NCI-H446 (cell line): Measurements from ENCODE around the gene PRX.
"Not testable (repeated sequence)": the region's sequence is repeated elsewhere in the genome, so short reads cannot be mapped to it uniquely, and the experiment has no call there.

ENCODE experiments used
- DNase-seq, 2 experiments: peaks; one replicate each; lab custom pipeline; 2025; lab: John Stamatoyannopoulos, UW

Gene PRX

DNA sequence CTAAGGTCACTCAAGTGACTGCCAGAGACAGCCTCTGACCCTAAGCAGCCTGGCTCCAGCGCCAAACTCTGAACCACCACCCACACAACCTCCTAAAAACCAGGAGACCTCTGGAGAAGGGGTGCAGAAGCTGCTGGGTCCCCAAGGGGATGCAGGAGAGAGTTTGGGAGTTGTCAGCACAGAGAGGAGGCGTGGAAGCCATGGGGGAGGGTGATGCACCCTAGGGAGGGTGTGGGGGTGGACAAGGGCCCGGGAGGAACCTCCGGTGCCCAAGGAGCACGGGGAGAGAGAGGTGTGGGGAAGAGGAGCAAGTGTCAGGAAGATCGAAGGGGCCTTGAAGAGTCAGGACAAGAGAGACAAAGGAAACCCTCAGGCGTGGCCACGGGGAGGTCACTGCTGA lies 21.1 kb downstream of the PRX start:
- DNase-seq, result no peak

DNA sequence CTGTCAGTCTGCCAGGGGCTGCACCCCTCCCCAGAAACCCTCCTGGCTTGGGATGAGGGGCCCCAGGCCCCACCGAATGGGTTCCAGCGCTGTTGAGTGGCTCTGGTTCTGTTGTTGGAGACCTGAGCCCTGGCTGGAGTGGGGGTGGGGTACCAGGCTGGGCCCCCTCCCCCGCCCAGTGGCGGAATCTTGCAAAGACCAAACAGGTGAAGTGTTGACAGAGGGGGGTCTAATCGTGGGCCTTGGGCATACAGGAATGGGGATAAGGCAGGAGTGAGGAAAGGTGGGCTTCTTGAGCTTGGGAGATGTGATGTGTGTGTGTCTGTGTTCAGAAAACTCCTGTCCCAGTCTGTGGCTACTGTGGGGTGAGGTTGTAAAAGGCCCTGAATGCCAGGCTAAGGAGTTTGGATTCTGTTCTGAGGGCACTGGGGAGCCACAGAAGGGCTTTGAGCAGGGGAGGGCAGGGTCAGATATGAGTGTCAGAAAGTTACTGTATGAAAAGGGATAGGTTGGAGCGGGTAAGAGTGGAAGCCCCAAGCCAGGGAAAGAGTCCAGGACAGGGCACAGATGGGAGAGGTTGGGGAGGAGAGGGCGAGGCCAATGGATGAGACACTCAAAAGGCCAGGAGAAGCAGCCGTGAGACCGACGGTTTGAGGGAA lies 23.0 kb downstream of the PRX start, which contains the start of gene HIPK4:
Gene HIPK4, minus strand, starts transcription at position 98 of the 659 bp plus-strand sequence. CDS start 279 bp downstream, outside the sequence.
- no peak for DNase-seq

DNA sequence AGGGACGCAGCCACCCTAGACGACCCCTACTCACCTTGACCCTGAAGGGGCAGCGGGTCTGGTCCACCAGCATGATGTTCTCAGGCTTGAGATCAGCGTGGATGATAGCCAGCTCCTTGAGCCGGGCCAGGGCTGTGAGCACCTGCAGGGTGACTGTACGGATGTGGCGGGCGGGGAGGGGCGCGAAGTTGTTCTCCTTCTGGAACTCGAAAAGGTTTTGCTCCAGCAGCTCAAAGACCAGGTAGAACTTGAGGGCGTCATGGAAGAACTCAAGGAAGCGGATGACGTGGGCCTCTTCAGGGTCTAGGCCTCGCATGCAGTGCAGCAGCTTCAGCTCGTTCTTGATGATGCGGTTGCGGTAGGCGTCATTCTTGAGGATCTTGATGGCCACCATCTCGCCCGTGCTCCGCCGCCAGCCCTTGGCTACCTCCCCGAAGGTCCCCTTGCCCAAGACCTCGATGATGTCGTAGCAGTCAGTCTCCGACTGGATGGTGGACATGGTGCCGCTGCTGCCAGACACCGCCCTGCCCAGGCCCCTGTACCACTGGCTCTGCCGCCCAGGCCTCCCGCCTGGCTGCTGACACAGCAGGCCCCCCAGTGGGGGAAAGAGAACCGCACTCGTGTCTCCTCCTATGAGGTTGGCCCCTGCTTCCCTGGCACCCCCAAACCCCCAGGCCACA lies 23.6 kb downstream of the PRX start:
- no peak for DNase-seq

DNA sequence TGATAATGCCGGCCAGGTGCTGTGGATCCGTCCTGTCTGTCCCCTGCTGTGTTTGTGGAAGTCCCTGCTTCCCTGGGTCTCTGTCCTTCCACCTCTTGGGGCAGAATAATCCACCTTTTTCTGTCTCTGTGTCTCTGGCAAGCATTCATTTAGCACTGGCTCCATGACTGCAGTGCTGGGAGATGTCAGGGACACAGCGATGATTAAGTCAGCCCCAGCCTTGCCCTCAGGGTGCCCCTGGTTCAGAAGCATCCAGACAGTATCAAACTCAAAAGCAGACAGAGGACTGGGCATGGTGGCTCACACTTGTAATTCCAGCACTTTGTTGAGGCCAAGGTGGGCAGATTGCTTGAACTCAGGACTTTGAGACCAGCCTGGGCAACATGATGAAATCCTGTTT lies 24.7 kb downstream of the PRX start:
- no peak for DNase-seq

DNA sequence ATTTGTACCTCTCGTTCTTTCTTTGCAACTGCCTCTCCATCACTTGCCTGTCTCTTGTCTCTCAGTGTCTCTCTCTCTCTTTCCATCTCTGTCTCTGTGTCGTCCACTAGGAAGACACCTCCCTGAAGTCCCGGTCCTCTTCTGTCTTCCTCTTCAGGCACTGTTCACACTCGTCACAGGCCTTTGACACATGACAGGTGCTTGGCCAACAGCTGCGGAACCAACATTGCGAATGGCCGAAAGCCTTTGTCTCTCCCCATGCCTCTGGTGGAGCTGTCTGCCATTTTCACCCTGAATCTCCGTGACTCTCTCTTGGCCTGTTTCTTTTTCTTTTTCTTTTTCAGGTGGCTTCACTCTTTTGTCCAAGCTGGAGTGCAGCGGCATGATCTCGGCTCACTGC lies 26.0 kb downstream of the PRX start:
- no peak for DNase-seq

DNA sequence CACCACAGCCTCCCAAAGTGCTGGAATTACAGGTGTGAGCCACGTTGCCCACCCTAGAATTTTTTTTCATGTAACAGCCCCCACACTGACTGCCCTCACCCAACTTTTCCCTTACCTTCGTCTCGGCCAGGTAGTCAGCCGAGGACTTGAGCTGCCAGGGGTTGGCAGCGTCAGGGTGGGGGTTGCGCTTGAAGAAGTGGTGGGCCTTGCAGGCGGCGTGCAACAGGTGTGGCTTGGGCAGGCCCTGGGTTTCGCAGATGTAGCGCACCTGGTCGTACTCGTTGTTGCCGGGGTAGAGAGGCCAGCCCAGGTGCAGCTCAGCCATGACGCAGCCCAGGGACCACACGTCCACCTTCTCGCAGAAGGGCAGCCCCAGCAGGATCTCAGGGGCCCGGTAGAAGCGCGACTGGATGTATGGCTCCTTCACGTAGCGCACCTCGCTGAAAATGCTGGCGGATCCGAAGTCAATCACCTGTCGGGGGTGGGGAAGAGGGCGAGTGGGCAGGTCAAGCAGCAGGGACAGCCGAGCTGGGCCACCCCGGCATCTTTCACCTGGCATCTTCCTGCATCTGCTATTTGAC lies 29.4 kb downstream of the PRX start:
- DNase-seq, result no peak

DNA sequence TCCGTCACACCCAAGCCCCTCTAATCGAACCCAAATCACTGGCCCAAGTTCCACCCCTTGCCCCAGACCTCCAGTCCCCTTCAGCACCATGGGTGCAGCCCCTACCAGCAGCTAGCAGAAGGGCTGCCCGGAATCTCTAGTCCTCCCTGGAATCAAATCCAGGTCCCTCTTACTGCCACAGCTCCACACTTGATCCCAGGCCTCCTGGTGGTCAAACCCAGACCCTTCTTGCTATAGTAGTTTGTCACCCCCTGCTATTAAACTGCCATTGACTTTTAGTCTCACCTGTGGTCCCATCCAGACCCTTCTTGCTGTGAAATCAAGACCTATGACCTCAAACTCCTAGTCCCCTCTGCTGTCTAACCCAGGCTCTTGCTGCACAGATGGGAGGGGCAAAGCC lies 31.9 kb downstream of the PRX start:
- DNase-seq, result no peak

DNA sequence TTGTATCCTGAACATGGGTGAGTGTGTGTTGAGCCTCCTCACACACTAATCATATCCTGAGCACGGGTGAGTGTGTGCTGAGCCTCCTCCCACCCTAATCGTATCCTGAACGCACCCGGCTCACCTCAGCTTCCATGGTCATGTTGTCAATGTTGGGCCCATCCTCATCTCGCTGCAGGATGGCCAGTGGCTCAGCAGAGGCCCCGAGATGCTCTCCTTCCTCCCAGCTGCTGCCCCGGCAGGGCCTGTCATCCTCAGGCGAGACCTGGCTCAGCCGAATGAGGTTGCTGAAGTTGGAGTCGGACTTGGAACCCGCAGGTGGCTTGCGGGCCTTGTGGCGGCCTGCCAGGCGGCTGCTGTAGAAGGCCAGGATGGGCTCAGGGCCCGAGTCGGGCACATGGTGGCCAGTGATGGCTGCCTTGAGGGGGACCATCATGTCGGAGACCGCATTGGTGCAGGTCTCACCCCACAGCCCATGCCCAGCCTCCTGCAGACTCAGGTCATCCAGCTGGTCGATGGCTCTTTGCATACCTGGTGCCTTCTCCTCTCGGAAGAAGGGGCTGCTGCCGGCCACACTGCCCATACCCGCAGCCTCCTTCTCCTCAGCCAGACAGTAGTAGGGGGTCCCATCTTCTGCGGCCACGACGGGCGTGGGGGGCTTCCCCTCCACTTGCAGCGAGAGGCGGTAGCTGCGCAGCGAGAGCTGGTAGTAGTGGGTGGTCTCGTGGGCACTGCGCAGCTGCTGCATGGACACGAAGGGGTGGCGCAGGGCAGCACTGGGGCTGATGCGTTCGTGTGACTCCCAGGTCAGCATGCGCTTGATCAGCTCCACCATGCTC lies 32.8 kb downstream of the PRX start:
- no peak for DNase-seq

DNA sequence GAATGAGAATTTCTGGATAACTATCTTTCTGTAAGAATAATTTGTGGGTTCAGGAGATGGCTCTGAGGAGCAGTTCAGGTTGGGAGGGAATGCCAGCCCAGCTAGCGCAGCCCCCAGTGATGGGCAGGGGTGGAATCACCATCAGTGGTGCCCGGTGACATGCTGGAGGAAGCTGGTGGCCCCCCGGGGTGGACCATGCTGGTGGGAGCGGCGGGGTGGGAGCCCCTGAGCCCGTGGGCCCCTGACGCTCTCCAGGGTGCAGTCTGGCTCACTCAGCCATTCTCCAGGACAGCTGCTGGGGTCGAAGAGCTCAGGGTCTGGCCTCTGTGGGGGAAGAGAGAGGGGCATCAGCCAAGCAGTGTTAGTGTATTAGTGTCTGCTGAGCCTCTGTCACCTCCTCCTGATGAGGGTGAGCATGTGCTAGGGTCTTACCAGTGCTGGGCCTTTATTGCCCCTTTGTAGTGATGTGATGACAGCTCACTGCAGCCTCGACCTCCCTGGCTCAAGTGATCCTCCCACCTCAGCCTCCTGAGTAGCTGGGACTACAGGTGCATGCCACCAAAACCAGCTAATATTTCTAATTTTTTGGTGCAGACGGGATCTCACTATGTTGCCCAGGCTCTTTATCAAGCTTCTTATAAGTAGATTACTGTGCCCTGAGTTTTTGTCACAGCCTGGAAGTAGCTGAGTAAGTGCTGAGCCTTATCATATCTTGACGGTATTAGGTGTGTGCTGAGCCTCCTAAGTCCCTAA lies 33.6 kb downstream of the PRX start:
- no peak for DNase-seq

DNA sequence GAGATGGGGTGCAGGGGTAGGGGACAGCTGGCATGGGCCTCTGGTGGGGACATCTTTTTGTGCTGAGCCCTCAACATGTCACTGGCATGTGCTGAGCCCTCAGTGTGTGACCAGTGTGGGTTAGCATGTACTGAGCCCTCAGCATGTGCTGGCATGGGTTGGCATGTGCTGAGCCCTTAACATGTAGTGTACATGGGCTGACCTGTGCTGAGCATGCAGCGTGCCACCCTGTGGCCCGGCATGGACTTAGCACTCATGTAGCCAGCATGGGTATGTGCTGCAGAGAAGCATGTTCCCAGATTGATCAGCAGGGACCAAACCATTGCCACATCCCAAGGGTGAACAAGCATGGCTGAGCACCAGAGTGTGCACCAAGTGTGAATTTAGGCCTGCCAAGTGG lies 34.7 kb downstream of the PRX start:
- no peak for DNase-seq

DNA sequence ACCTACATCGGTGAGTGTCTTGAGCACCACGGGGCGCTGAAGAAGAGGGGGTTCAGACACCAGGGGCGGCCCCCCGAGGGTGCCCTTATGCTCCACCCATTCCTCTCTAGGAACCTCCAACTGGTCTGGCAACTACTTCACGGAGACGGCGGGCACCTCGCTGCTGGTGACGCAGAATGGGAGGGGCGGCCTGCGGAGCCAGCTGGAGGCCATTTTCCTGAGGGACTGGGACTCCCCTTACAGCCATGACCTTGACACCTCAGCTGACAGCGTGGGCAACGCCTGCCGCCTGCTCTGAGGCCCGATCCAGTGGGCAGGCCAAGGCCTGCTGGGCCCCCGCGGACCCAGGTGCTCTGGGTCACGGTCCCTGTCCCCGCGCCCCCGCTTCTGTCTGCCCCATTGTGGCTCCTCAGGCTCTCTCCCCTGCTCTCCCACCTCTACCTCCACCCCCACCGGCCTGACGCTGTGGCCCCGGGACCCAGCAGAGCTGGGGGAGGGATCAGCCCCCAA lies 35.2 kb downstream of the PRX start:
- DNase-seq, result no peak

DNA sequence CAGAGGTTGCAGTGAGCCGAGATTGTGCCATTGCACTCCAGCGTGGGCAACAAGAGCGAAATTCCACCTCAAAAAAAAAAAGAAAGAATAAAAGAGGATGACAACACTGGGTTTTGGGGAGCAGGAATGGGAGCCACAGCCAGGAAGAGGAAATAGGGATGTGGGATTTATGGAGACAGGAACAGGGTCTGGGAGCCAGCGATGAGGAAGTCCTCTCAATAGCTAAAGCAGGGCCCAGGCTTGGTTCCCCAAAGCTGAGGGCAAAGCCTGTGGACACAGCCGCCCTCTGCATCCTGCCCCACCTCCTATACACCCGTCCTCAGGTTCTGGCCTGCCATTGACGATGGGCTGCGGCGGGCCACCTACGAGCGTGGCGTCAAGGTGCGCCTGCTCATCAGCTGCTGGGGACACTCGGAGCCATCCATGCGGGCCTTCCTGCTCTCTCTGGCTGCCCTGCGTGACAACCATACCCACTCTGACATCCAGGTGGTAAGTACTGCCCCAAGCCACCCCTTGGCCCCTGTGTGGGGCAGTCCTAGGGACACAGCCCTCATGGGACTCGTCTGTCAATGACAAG lies 36.8 kb downstream of the PRX start:
- DNase-seq, result no peak

DNA sequence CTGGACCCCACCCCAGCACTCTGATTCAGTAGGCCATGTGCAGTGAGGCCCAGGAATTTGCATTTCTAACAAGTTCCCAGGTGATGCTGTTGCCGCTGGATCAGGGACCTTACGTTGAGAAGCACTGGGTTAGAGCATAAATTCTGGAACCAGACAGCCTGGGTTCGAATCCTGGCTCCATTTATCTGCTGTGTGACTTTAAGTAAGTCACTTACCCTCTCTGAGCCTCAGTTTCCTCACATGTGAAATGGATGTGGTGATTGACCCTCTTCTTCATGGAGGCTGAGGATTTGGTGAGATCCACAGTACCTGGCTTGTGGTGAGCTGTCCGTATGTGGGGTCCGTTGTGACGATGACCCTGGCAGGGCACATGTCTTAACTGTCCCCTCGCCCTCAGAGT lies 39.1 kb downstream of the PRX start:
- no peak for DNase-seq

DNA sequence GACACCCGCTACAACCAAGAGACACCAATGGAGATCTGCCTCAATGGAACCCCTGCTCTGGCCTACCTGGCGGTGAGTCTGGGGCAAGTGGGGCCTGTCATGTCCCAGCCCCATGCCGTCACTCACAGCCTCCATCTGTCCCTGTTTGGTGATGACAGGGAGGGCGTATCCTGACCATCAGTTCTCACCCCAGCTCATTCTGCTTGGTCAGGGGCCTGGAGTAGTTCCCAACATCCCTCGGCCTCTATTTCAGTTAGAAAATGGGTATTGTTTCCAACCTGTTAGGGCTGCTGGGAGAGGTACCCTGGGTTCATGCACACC lies 41.4 kb downstream of the PRX start:
- no peak for DNase-seq

DNA sequence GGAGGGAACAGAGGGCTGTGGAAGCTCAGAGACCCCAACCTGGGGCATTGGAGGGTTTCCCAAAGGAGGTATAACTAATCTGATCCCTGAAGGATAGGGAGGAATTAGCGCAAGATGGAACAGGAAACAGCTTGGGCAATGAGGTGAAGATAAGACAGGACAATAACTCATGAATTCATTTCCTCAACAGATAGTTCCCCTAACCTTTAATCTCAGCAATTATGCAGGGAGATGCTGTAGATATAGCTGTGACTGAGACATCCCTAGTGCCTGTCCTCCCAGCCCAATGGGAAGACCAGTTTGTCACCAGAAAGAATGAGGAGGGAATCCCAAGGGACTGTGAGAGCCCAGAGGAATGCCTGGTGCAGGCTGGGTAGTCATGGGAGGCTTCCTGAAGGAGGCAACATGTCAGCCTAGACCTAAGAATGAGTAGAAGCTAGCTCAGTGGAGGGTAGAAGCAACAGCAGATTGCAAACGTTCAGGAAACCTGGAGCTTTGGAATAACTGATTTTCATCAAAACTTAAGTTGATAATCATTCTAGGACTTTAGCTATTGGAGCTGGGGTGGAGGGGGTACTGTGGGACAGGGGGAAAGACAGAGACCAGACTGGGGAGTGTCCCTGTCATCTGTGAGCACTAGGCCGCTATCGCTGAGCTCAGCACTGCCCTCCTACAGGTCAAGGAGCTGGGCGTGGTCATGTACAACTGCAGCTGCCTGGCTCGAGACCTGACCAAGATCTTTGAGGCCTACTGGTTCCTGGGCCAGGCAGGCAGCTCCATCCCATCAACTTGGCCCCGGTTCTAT lies 42.0 kb downstream of the PRX start:
- no peak for DNase-seq

DNA sequence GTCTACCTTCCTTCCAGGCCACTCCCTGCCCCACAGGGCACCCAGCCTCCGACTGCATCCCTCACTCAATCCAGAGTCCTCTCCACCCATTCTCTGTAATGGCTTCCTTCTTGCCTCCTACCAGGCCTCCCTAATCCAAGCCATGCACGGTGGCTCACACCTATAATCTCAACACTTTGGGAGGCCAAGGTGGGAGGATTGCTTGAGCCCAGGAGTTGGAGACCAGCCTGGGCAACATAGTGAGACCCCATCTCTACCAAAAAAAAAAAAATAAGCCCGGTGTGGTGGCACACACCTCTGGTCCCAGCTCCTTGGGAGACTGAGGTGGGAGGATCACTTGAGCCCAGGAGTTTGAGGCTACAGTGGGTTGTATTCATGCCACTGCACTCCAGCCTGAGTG lies 42.9 kb downstream of the PRX start:
- not testable (repeated sequence) for DNase-seq

DNA sequence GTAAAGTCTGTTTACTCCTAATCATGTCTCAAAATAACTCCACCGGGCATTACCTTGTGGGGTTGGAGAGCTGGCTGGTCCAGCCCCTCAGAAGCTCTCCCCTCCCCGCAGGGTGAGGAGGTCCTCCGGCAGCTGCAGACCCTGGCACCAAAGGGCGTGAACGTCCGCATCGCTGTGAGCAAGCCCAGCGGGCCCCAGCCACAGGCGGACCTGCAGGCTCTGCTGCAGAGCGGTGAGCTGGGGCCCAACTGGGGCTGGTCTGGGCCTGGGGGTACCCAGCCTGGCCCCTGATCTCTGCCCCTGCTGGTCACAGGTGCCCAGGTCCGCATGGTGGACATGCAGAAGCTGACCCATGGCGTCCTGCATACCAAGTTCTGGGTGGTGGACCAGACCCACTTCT lies 43.4 kb downstream of the PRX start:
- DNase-seq, result no peak

DNA sequence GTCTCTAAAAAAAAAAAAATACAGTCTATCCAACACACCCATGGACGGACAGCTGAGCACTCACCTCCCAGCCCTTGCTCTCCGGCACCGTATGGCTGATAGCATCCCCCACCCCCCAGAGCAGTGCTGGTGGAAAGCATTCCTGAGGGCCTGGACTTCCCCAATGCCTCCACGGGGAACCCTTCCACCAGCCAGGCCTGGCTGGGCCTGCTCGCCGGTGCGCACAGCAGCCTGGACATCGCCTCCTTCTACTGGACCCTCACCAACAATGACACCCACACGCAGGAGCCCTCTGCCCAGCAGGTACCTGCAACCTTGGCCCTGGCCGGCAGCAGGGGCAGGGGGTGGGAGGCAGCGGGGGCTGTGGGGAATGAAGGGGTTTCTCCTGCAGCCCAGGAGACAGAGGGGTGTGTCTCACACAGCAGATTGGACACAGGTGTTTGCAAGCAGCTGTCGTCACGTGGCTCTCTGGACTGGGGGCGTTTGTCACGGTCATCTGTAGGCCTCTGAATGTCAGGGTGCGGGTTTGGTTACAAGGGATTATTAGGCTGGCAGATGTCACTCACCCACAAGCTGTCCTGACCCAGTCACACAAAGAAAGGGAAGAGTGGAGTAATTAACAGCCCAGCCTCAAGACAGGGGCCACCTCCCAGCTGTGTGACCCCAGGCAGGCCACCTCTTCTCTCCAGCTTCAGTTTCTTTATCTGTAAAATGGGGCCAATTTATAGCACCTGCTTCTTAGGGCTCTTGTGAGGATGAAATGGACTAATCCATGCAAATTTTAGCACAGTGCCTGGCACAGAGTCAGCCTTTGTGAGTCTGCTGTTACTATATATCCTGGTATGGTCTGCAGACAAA lies 45.4 kb downstream of the PRX start:
- no peak for DNase-seq

DNA sequence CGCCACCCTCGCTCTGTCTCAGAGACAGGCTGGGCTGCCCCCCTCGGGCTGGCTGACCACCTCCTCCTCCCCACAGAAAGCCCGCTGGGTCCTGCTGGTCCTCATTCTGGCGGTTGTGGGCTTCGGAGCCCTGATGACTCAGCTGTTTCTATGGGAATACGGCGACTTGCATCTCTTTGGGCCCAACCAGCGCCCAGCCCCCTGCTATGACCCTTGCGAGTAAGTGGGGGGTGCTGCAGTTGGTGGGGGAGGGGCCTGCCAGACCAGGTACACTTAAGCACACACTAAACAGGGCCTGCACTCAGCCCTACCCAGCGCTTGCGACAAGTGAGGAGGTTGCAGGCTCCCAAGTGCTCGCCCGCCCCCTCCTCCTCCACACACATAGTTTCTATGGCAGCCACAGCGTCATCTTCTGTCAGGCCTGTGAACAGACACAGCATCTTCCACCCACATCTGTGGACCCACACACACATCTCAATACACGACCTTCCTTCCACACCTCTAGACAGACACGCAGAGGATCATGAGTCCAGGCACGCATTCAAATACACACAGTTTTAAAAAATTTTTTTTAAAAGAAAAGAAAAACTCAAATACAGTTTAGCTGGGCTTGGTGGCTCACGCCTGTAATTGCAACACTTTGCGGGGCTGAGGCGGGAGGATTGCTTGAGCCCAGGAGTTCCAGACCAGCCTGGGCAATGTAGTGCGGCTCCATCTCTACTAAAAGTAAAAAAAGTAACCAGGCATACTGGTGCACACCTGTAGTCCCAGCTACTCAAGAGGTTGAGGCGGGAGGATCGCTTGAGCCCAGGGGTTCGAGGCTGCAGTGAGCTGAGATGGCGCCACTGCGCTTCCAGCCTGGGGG lies 46.2 kb downstream of the PRX start:
- DNase-seq, result no peak
